Esophagus muscularis mucosa (tissue), 4 donors: ENCODE measurements around the gene DOCK11. TPM values are rescaled to one million over a fixed set of nuclear protein-coding genes. Genes with fewer than 3 reads are reported as not detected.
"Not testable (repeated sequence)": the region's sequence is repeated elsewhere in the genome, so short reads cannot be mapped to it uniquely, and the experiment has no call there.

ENCODE experiments used
- DNase-seq: peaks from one replicate; pipeline ENCODE4 v3.0.0-alpha.2; 2017; ENCODE audit errors: extremely low spot score
- H3K27ac ChIP-seq, 4 donors: fragments of 200-600 bp; sonication (generic); replicated peaks in 1 of 4; 1 replicate in 3 of 4; 2 replicates in 1 of 4; pipeline ENCODE4 v1.5.1; 2016 to 2019; ENCODE audit warnings: mild to moderate bottlenecking in 1 of 4
- H3K27me3 ChIP-seq, 4 donors: fragments of 200-600 bp; sonication (generic); one replicate each; pipeline versions ENCODE4 v1.5.1 to v1.6.0; 2016 to 2019
- H3K36me3 ChIP-seq, 4 donors: fragments of 200-600 bp; sonication (generic); one replicate each; pipeline ENCODE4 v1.5.1; 2016 to 2019
- H3K4me1 ChIP-seq, 4 donors: fragments of 200-600 bp; sonication (generic); one replicate each; pipeline ENCODE4 v1.5.1; 2016 to 2019
- H3K4me3 ChIP-seq, 4 donors: fragments of 200-600 bp; sonication (generic); 1 replicate in 2 of 4; 2 replicates in 2 of 4; pipeline ENCODE4 v1.5.1; 2016 to 2019; ENCODE audit warnings: mild to moderate bottlenecking in 4 of 4, moderate library complexity in 1 of 4
- H3K9me3 ChIP-seq, 4 donors: fragments of 200-600 bp; sonication (generic); 1 replicate in 3 of 4; 2 replicates in 1 of 4; pipeline ENCODE4 v1.5.1; 2016 to 2019
- CTCF ChIP-seq, 3 experiments: fragments of 200-600 bp in 2 of 3; fragments of 450-650 bp in 1 of 3; sonication (generic) in 2 of 3; IDR thresholded peaks; one replicate each; pipeline ENCODE4 v1.5.1; 2017 to 2019; ENCODE audit warnings: antibody characterized with exemption in 3 of 3, mild to moderate bottlenecking in 2 of 3, moderate library complexity in 1 of 3
- EP300 ChIP-seq: sonication (generic); formaldehyde crosslinking; IDR thresholded peaks from one replicate; pipeline ENCODE4 v1.6.1; 2017; ENCODE audit warnings: antibody characterized with exemption
- POLR2A ChIP-seq: fragments of 450-650 bp; IDR thresholded peaks from one replicate; pipeline ENCODE4 v1.6.1; 2017; ENCODE audit warnings: antibody characterized with exemption, moderate library complexity, mild to moderate bottlenecking, low read depth
- POLR2AphosphoS5 ChIP-seq, 2 donors: sonication (generic); formaldehyde crosslinking; IDR thresholded peaks; one replicate each; pipeline ENCODE4 v1.6.1; 2017; ENCODE audit warnings: antibody characterized with exemption in 2 of 2
- WGBS: methylation state at CpG from one replicate; pipeline ENCODE4 v1.1.5; 2018; 5-methylcytosine and 5-hydroxymethylcytosine counted together
- intact Hi-C: fragments of 100-400 bp; cut with DNase I; formaldehyde crosslinking; loops from one replicate; pipeline ENCODE4 v1.15.1; 2023
- total RNA-seq, 4 donors: library from RNA; depleted of rRNA; stranded (reverse); fragments of >200 nt; gene quantifications; one replicate each; pipeline versions ENCODE4 v1.1.0 to v1.2.1, GENCODE V29; 2016

Gene DOCK11
- total RNA-seq, 4 donors from 2014 or later, result 62.0 to 103 (median 64.7) TPM

GRCh38 chrX:118583781-118584180 lies 88.2 kb downstream of the DOCK11 start:
- Histone ChIP-seq H3K4me3 (no peak overlapping the region), H3K27ac (no peak overlapping the region), H3K9me3 (no peaks in the 10 kb centered on the region), H3K4me1 (no peaks in the 10 kb centered on the region), H3K36me3 (peaks cover 0 to 49% (median 3%) of the 10 kb centered on the region in 4 donors), H3K27me3 (no peaks in the 10 kb centered on the region)
- intact Hi-C loops, result no loop called here
- DNase-seq, result no peak
- TF ChIP-seq POLR2AphosphoS5 (IDR thresholded peaks at IDR 0.05) (no peak), POLR2A (no peak), CTCF (IDR thresholded peaks at IDR 0.05) (no peak), EP300 (no peak)
- 92% methylated on average over 4 of the region's 4 CpGs for WGBS

- H3K27ac ChIP-seq, result no peak overlapping the region
- WGBS, result 85% methylated on average over 3 of the region's 3 CpGs
- intact Hi-C loops, result no loop called here
These were observed 89.7 kb downstream of the DOCK11 start for GRCh38 chrX:118585296-118585695.

GRCh38 chrX:118586206-118586605 lies 90.6 kb downstream of the DOCK11 start:
- H3K4me1 ChIP-seq, H3K27ac ChIP-seq, H3K4me3 ChIP-seq, DNase-seq, H3K9me3 ChIP-seq, H3K27me3 ChIP-seq, intact Hi-C loops: not testable (repeated sequence)
- WGBS, result 57% methylated on average over 7 of the region's 7 CpGs
- peaks cover 0 to 56% (median 6%) of the 10 kb centered on the region in 4 donors for H3K36me3 ChIP-seq

More at GRCh38 chrX:118585296-118585695, 89.7 kb downstream of the DOCK11 start:
- TF ChIP-seq CTCF (IDR thresholded peaks at IDR 0.05), result no peak
- TF ChIP-seq POLR2A, result no peak
- TF ChIP-seq POLR2AphosphoS5 (IDR thresholded peaks at IDR 0.05), result no peak
- TF ChIP-seq EP300, result no peak
- DNase-seq, result no peak
- Histone ChIP-seq H3K36me3 (peaks cover 0 to 56% (median 3%) of the 10 kb centered on the region in 4 donors), H3K4me3 (no peak overlapping the region), H3K4me1 (no peaks in the 10 kb centered on the region), H3K9me3 (no peaks in the 10 kb centered on the region), H3K27me3 (no peaks in the 10 kb centered on the region)

- Histone ChIP-seq H3K4me3 (no peak overlapping the region), H3K4me1 (no peaks in the 10 kb centered on the region), H3K27ac (no peak overlapping the region), H3K36me3 (peaks cover 0 to 46% (median 6%) of the 10 kb centered on the region in 4 donors), H3K9me3 (no peaks in the 10 kb centered on the region), H3K27me3 (no peaks in the 10 kb centered on the region)
- intact Hi-C loops, result no loop called here
- DNase-seq, result no peak
- TF ChIP-seq POLR2A (no peak), POLR2AphosphoS5 (IDR thresholded peaks at IDR 0.05) (no peak), CTCF (IDR thresholded peaks at IDR 0.05) (no peak), EP300 (no peak)
- 34% methylated on average over 3 of the region's 3 CpGs for WGBS
These were observed 93.1 kb downstream of the DOCK11 start for GRCh38 chrX:118588715-118589114.

- no peak for DNase-seq
- Histone ChIP-seq H3K4me3 (no peak overlapping the region), H3K36me3 (peaks cover 0 to 50% (median 6%) of the 10 kb centered on the region in 4 donors), H3K27me3 (no peaks in the 10 kb centered on the region), H3K9me3 (no peaks in the 10 kb centered on the region), H3K4me1 (no peaks in the 10 kb centered on the region), H3K27ac (no peak overlapping the region)
- TF ChIP-seq EP300 (no peak), POLR2A (no peak), CTCF (IDR thresholded peaks at IDR 0.05) (no peak)
- WGBS, result 75% methylated on average over 1 of the region's 1 CpG
- intact Hi-C loops, result no loop called here
These were observed 93.6 kb downstream of the DOCK11 start for GRCh38 chrX:118589227-118589626.
